K562 (cell line): ENCODE data around the gene KAZN. TPM values are rescaled to one million over a fixed set of nuclear protein-coding genes. Genes with fewer than 3 reads are reported as not detected.

Source experiments
- ATAC-seq: fragments of 200-7000 bp; cut with Tn5 transposase; 3 replicates; pipeline ENCODE4 v1.9.1; 2020; ENCODE audit warnings: moderate library complexity
- BruUV-seq: library from RNA; stranded (reverse); fragments of 400-500 nt; replicated peaks from 2 replicates; lab custom pipeline; 2021; lab: Mats Ljungman, UMichigan
- CTCF ChIA-PET: fragments of 300-600 bp; formaldehyde crosslinking; extraction: SDS; loops from one replicate; lab custom pipeline; 2021; ENCODE audit warnings: low intra/inter-chr PET ratio; lab: Yijun Ruan, JAX
- POLR2A ChIA-PET: fragments of 300-600, 350-650 bp; sonication (Branson Sonifier 250); formaldehyde crosslinking; extraction: SDS; loops from one replicate; lab custom pipeline; 2021; ENCODE audit warnings: antibody characterized with exemption, inconsistent platforms; lab: Yijun Ruan, JAX
- DNase-seq, 4 experiments: peaks; one replicate each; pipeline versions ENCODE4 v3.0.0 to v3.0.0-alpha.2; 2011 to 2018; ENCODE audit warnings: low spot score in 3 of 4, mixed read lengths in 3 of 4; ENCODE audit errors: extremely low read depth in 1 of 4
- FAIRE-seq: peaks from 2 replicates; lab custom pipeline; 2011; peaks lifted over from hg19 to GRCh38; lab: Jason Lieb, UNC
- H2AFZ ChIP-seq: 2 replicates; pipeline ENCODE4 v1.6.0; 2011; ENCODE audit warnings: low read depth, low read length, control low read depth, inconsistent platforms
- H3K27ac ChIP-seq: fragments of 200-600 bp; 3 replicates; pipeline ENCODE4 v1.8.0; 2011; ENCODE audit warnings: low read depth, mild to moderate bottlenecking, control low read depth, inconsistent platforms, low read length, moderate library complexity, mixed read lengths; ENCODE audit errors: extremely low read depth
- H3K27me3 ChIP-seq, 2 experiments: fragments of 300-600 bp in 1 of 2; 2 replicates in 1 of 2; 3 replicates in 1 of 2; pipeline versions ENCODE4 v1.6.0 to v1.8.0; 2011; ENCODE audit warnings: inconsistent platforms in 2 of 2, low read length in 2 of 2, mild to moderate bottlenecking in 1 of 2, mixed read lengths in 1 of 2, moderate library complexity in 1 of 2; ENCODE audit not compliant: control insufficient read depth in 2 of 2, insufficient read depth in 2 of 2
- H3K36me3 ChIP-seq: fragments of 300-600 bp; 3 replicates; pipeline ENCODE4 v1.8.0; 2011; ENCODE audit warnings: mild to moderate bottlenecking, low read length, inconsistent platforms; ENCODE audit not compliant: control insufficient read depth, insufficient read depth
- H3K4me1 ChIP-seq, 2 experiments: fragments of 200-600 bp in 1 of 2; replicated peaks in 1 of 2; 2 replicates in 1 of 2; 3 replicates in 1 of 2; pipeline versions ENCODE4 v1.5.1 to v1.8.0; 2011; ENCODE audit warnings: inconsistent platforms in 2 of 2, low read length in 2 of 2, mild to moderate bottlenecking in 1 of 2, mixed read lengths in 1 of 2, moderate library complexity in 1 of 2; ENCODE audit not compliant: control insufficient read depth in 2 of 2, insufficient read depth in 2 of 2
- H3K4me2 ChIP-seq: 2 replicates; pipeline ENCODE4 v1.6.1; 2011; ENCODE audit warnings: low read length, control low read depth, inconsistent platforms, mixed read lengths; ENCODE audit not compliant: insufficient read depth
- H3K4me3 ChIP-seq: fragments of 200-600 bp; sonication (generic), shearing (Covaris generic); 2 replicates; pipeline ENCODE4 v1.5.1; 2016; ENCODE audit warnings: control low read depth, inconsistent platforms
- H3K79me2 ChIP-seq: fragments of 200-600 bp; 3 replicates; pipeline ENCODE4 v1.8.0; 2011; ENCODE audit warnings: low read length, inconsistent platforms; ENCODE audit not compliant: control insufficient read depth, insufficient read depth
- H3K9ac ChIP-seq, 2 experiments: 2 replicates each; pipeline versions ENCODE4 v1.6.0 to v1.6.1; 2011; ENCODE audit warnings: low read depth in 2 of 2, low read length in 2 of 2, control low read depth in 1 of 2, inconsistent platforms in 1 of 2, mild to moderate bottlenecking in 1 of 2, mixed read lengths in 1 of 2; ENCODE audit not compliant: insufficient read depth in 1 of 2
- H3K9me1 ChIP-seq: one replicate; pipeline ENCODE4 v1.6.0; 2011; ENCODE audit warnings: inconsistent platforms, mild to moderate bottlenecking, low read length, moderate library complexity; ENCODE audit not compliant: control insufficient read depth, insufficient read depth
- H3K9me3 ChIP-seq: replicated peaks from 2 replicates; pipeline ENCODE4 v1.5.1; 2011; ENCODE audit warnings: low read depth, low read length, inconsistent platforms; ENCODE audit not compliant: control insufficient read depth, insufficient read depth
- H4K20me1 ChIP-seq: replicated peaks from 2 replicates; pipeline ENCODE4 v1.6.1; 2011; ENCODE audit warnings: low read length, inconsistent platforms, mixed read lengths; ENCODE audit not compliant: control insufficient read depth, insufficient read depth
- ESRRA ChIP-seq: fragments of 450-650 bp; IDR thresholded peaks from 2 replicates; pipeline ENCODE4 v1.6.1; 2014; ENCODE audit warnings: low read depth, mild to moderate bottlenecking, moderate library complexity, borderline replicate concordance
- HDAC6 ChIP-seq: IDR thresholded peaks from 2 replicates; pipeline ENCODE4 v1.6.1; 2012; ENCODE audit warnings: low read depth, mild to moderate bottlenecking, control low read depth, inconsistent platforms, low read length, moderate library complexity
- KDM2B ChIP-seq: fragments of 250-450 bp; sonication (Bioruptor Pico); IDR thresholded peaks from 2 replicates; pipeline ENCODE4 v1.8.0; 2021; ENCODE audit warnings: mild to moderate bottlenecking, moderate library complexity
- MAFG ChIP-seq: fragments of 450-650 bp; conservative IDR thresholded peaks from 2 replicates; pipeline ENCODE4 v1.6.1; 2016; ENCODE audit warnings: missing genetic modification characterization, missing compliant biosample characterization
- NFE2L1 ChIP-seq: fragments of 450-650 bp; IDR thresholded peaks from 2 replicates; pipeline ENCODE4 v1.6.1; 2016; ENCODE audit warnings: missing genetic modification characterization, low read depth, mild to moderate bottlenecking, missing compliant biosample characterization, moderate library complexity, borderline replicate concordance
- SRSF7 ChIP-seq: fragments of 200-400 bp; formaldehyde crosslinking; optimal IDR thresholded peaks from 2 replicates; pipeline ENCODE3; 2017; ENCODE audit warnings: mild to moderate bottlenecking, low read depth, low read length
- YY1 ChIP-seq, 3 experiments: IDR thresholded peaks; 2 replicates each; pipeline ENCODE4 v1.6.1; 2011; ENCODE audit warnings: low read length in 2 of 3, mild to moderate bottlenecking in 2 of 3, moderate library complexity in 2 of 3, borderline replicate concordance in 1 of 3, control low read depth in 1 of 3, low read depth in 1 of 3; ENCODE audit not compliant: insufficient read depth in 3 of 3, insufficient replicate concordance in 2 of 3, control insufficient read depth in 1 of 3, insufficient read length in 1 of 3; ENCODE audit errors: extremely low read depth in 1 of 3
- ZNF699 ChIP-seq: fragments of 250-450 bp; sonication (Bioruptor Pico); IDR thresholded peaks from 2 replicates; pipeline ENCODE4 v1.8.0; 2021; ENCODE audit warnings: mild to moderate bottlenecking, moderate library complexity; ENCODE audit not compliant: insufficient replicate concordance
- WGBS: fragments of 100-300 bp; shearing (Covaris generic); methylation state at CpG from one replicate; pipeline ENCODE4 v1.1.6; 2016; ENCODE audit warnings: low coverage, mixed read lengths; ENCODE audit not compliant: insufficient coverage; ENCODE audit errors: missing lambda C conversion rate; 5-methylcytosine and 5-hydroxymethylcytosine counted together
- in situ Hi-C: fragments of 300-500 bp; cut with MboI; formaldehyde crosslinking; loops from 4 replicates; pipeline ENCODE4 v1.15.0; 2018; ENCODE audit warnings: inconsistent platforms, mixed read lengths
- intact Hi-C: fragments of 100-400 bp; cut with micrococcal nuclease; formaldehyde crosslinking; loops from 2 replicates; pipeline ENCODE4 v1.14.2; 2022
- polyA plus RNA-seq, 8 experiments: library from polyadenylated mRNA; depleted of rRNA in 4 of 8; stranded (reverse) in 5 of 8; unstranded in 3 of 8; fragments of >200 nt; fragmentation: Nextera tagmentation in 2 of 8; fragmentation: Illumina TruSeq in 1 of 8; extraction: Ambion mirVana in 2 of 8; extraction: Trizol in 1 of 8; gene quantifications; 2 replicates each; pipeline versions ENCODE4 v1.2.1 to v1.2.3, GENCODE V29; 2011 to 2014; ENCODE audit warnings: inconsistent platforms in 1 of 8, missing spikeins in 1 of 8
- total RNA-seq, 7 experiments: library from RNA; depleted of rRNA in 6 of 7; stranded (reverse); fragments of >200 nt in 6 of 7; fragmentation: Illumina TruSeq in 2 of 7; extraction: Trizol in 2 of 7; gene quantifications; 2 replicates each; pipeline versions ENCODE4 v1.2.1 to v1.2.3, GENCODE V29; 2011 to 2021; ENCODE audit warnings: low replicate concordance in 1 of 7
- TF ChIP-seq, protein P1 (sequence below): sonication (generic); formaldehyde crosslinking; IDR thresholded peaks from 2 replicates; pipeline ENCODE4 v1.9.0; 2022; ENCODE audit warnings: mild to moderate bottlenecking, missing genetic modification reagents
- TF ChIP-seq, protein P2 (sequence below): fragments of 200-800 bp; sonication (Bioruptor generic); IDR thresholded peaks from 2 replicates; pipeline ENCODE4 v1.6.1; 2016; ENCODE audit warnings: missing genetic modification characterization, missing compliant biosample characterization
- TF ChIP-seq, protein P3 (sequence below): sonication (generic); IDR thresholded peaks from 2 replicates; pipeline ENCODE4 v1.6.1; 2016

Gene KAZN
- total and polyA plus RNA-seq, 9 of the 15 experiments (the other 6 are each of a cell fraction or from before 2014, with no cell fraction given): 2.1 to 21.6 (median 5.4) TPM

DNA sequence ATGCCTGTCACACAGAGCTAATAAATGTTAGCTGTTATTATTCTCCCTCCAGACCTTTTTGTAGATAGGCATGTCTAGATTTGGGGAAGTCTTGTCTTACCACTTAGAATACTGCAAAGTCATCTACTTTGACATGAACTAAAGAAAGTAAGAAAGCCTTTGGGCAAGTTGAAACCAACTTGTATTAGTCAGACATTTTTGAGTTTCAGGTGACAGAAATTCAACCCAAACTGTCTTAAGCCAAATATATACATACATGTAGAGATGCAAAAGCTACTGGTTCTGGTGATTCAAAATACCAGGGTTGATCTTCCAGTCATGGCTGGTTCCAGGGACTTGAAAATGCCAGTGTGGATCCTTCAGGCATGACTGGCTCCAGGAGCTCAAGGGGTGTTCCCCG lies 278.3 kb downstream of the KAZN start:
- no peak for ATAC-seq
- Histone ChIP-seq H3K27me3 (peaks cover 7 to 16% of the 10 kb centered on the region in 2 experiments; a peak in 3 of 5 replicates), H3K27ac (no peak overlapping the region), H3K9me3 (no peaks in the 10 kb centered on the region), H2AFZ (no peak overlapping the region), H3K4me3 (no peak overlapping the region), H3K4me2 (no peak overlapping the region), H4K20me1 (no peaks in the 10 kb centered on the region), H3K9ac (no peak overlapping the region), H3K36me3 (no peaks in the 10 kb centered on the region), H3K9me1 (no peaks in the 10 kb centered on the region), H3K79me2 (no peaks in the 10 kb centered on the region), H3K4me1 (peaks cover 1 to 13% of the 10 kb centered on the region in 2 experiments; a peak in 4 of 5 replicates)
- POLR2A ChIA-PET: interaction anchor here (1.3 kb wide), 1 partner anchor 20 kb away, joined by 4 read pairs; no protein-coding TSS in a partner anchor
- no peak for DNase-seq
- FAIRE-seq: no peak
- in situ Hi-C loops: no loop called here
- WGBS: 17% methylated on average over 1 of the region's 1 CpG
- no TSS peak for BruUV-seq
- CTCF ChIA-PET: no interaction called here
- intact Hi-C loops: no loop called here
- TF ChIP-seq, protein P1, sequence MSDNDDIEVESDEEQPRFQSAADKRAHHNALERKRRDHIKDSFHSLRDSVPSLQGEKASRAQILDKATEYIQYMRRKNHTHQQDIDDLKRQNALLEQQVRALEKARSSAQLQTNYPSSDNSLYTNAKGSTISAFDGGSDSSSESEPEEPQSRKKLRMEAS (CRISPR knock-in tag): no peak
- TF ChIP-seq ESRRA (no peak), HDAC6 (no peak), MAFG (peak; percentile 90), SRSF7 (no peak), YY1 (IDR thresholded peaks at IDR 0.05; ENCODE audit: borderline replicate concordance in 1 of 3, control insufficient read depth in 1 of 3, extremely low read depth in 1 of 3, insufficient read depth in 3 of 3, insufficient read length in 1 of 3, insufficient replicate concordance in 2 of 3, low read depth in 1 of 3, low read length in 2 of 3) (no peak), NFE2L1 (tag) (peak; percentile 36; the same call in 1 of the 2 replicates), ZNF699 (CRISPR knock-in tag) (no peak), KDM2B (CRISPR knock-in tag) (no peak)
- TF ChIP-seq, protein P2, sequence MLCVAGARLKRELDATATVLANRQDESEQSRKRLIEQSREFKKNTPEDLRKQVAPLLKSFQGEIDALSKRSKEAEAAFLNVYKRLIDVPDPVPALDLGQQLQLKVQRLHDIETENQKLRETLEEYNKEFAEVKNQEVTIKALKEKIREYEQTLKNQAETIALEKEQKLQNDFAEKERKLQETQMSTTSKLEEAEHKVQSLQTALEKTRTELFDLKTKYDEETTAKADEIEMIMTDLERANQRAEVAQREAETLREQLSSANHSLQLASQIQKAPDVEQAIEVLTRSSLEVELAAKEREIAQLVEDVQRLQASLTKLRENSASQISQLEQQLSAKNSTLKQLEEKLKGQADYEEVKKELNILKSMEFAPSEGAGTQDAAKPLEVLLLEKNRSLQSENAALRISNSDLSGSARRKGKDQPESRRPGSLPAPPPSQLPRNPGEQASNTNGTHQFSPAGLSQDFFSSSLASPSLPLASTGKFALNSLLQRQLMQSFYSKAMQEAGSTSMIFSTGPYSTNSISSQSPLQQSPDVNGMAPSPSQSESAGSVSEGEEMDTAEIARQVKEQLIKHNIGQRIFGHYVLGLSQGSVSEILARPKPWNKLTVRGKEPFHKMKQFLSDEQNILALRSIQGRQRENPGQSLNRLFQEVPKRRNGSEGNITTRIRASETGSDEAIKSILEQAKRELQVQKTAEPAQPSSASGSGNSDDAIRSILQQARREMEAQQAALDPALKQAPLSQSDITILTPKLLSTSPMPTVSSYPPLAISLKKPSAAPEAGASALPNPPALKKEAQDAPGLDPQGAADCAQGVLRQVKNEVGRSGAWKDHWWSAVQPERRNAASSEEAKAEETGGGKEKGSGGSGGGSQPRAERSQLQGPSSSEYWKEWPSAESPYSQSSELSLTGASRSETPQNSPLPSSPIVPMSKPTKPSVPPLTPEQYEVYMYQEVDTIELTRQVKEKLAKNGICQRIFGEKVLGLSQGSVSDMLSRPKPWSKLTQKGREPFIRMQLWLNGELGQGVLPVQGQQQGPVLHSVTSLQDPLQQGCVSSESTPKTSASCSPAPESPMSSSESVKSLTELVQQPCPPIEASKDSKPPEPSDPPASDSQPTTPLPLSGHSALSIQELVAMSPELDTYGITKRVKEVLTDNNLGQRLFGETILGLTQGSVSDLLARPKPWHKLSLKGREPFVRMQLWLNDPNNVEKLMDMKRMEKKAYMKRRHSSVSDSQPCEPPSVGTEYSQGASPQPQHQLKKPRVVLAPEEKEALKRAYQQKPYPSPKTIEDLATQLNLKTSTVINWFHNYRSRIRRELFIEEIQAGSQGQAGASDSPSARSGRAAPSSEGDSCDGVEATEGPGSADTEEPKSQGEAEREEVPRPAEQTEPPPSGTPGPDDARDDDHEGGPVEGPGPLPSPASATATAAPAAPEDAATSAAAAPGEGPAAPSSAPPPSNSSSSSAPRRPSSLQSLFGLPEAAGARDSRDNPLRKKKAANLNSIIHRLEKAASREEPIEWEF (CRISPR knock-in tag): no peak
- TF ChIP-seq, protein P3, sequence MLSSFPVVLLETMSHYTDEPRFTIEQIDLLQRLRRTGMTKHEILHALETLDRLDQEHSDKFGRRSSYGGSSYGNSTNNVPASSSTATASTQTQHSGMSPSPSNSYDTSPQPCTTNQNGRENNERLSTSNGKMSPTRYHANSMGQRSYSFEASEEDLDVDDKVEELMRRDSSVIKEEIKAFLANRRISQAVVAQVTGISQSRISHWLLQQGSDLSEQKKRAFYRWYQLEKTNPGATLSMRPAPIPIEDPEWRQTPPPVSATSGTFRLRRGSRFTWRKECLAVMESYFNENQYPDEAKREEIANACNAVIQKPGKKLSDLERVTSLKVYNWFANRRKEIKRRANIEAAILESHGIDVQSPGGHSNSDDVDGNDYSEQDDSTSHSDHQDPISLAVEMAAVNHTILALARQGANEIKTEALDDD: 0 out of 2 replicates have a peak, but pooled peaks have one; percentile 25
